ENCODE results near the gene GPX8. TPM values are rescaled to one million over a fixed set of nuclear protein-coding genes. Genes with fewer than 3 reads are reported as not detected.

The GPX8 gene
- total and polyA plus RNA-seq, 4 donors, result 0.68 to 1.2 (median 1.0) TPM

- DNase-seq (ENCODE audit: low spot score), result peak; percentile 76
- peak within 1 kb of the TSS; percentile 37 to 59 (median 57) for H3K4me3 ChIP-seq (ENCODE audit: low read depth in 1 of 3, low read length in 3 of 3)
- H3K27ac ChIP-seq (ENCODE audit: low read depth in 1 of 2, low read length in 2 of 2), result no peak within 1 kb of the TSS
- WGBS, result under 1% methylated on average over 69 of the region's 69 CpGs
- peaks cover 0 to 10% (median 2%) of the 10 kb centered on the region in 4 donors for H3K27me3 ChIP-seq (ENCODE audit: control insufficient read depth in 4 of 4, insufficient read depth in 4 of 4, low read length in 3 of 4)
- H3K9ac ChIP-seq (ENCODE audit: low read depth in 1 of 2, low read length in 2 of 2), result no peak within 1 kb of the TSS
- no peaks in the 10 kb centered on the region for H3K9me3 ChIP-seq (ENCODE audit: control insufficient read depth in 4 of 4, low read length in 3 of 4)
- H3K4me1 ChIP-seq (ENCODE audit: control insufficient read depth in 4 of 4, insufficient read depth in 4 of 4, low read length in 3 of 4), result peaks cover 10 to 32% (median 29%) of the 10 kb centered on the region in 4 donors
- TF ChIP-seq EGR1 (IDR thresholded peaks at IDR 0.05; ENCODE audit: low read depth in 2 of 2), result no peak
- TF ChIP-seq HNF4G (IDR thresholded peaks at IDR 0.05), result no peak
- no peak for TF ChIP-seq RXRA (IDR thresholded peaks at IDR 0.05)
- TF ChIP-seq JUND (IDR thresholded peaks at IDR 0.05), result no peak
- H3K36me3 ChIP-seq (ENCODE audit: control insufficient read depth in 4 of 4, insufficient read depth in 3 of 4, low read depth in 1 of 4, low read length in 3 of 4), result no peaks in the 10 kb centered on the region
Observed at GRCh38 chr5:55172937-55173686, 13.1 kb downstream of the GPX8 start, which contains the start of gene CDC20B. CDC20B (minus strand) TSS chr5:55173177; CDS start chr5:55173000, 177 bp downstream.

- Histone ChIP-seq H3K9ac (ENCODE audit: low read depth in 1 of 2, low read length in 2 of 2) (no peak overlapping the region), H3K4me1 (ENCODE audit: control insufficient read depth in 4 of 4, insufficient read depth in 4 of 4, low read length in 3 of 4) (peaks cover 10 to 32% (median 29%) of the 10 kb centered on the region in 4 donors), H3K36me3 (ENCODE audit: control insufficient read depth in 4 of 4, insufficient read depth in 3 of 4, low read depth in 1 of 4, low read length in 3 of 4) (no peaks in the 10 kb centered on the region), H3K27ac (ENCODE audit: low read depth in 1 of 2, low read length in 2 of 2) (no peak overlapping the region), H3K27me3 (ENCODE audit: control insufficient read depth in 4 of 4, insufficient read depth in 4 of 4, low read length in 3 of 4) (peaks cover 0 to 10% (median 2%) of the 10 kb centered on the region in 4 donors), H3K9me3 (ENCODE audit: control insufficient read depth in 4 of 4, low read length in 3 of 4) (no peaks in the 10 kb centered on the region), H3K4me3 (ENCODE audit: low read depth in 1 of 3, low read length in 3 of 3) (peak overlapping the region in 2 of 3 donors; percentile 57 to 59)
- TF ChIP-seq HNF4G (IDR thresholded peaks at IDR 0.05) (no peak), HNF4A (conservative IDR thresholded peaks at IDR 0.05) (no peak), REST (IDR thresholded peaks at IDR 0.05) (no peak), ATF3 (IDR thresholded peaks at IDR 0.05) (no peak), FOXA1 (IDR thresholded peaks at IDR 0.05) (no peak), EGR1 (IDR thresholded peaks at IDR 0.05; ENCODE audit: low read depth in 2 of 2) (no peak), RAD21 (IDR thresholded peaks at IDR 0.05) (no peak), JUND (IDR thresholded peaks at IDR 0.05) (no peak), GABPA (IDR thresholded peaks at IDR 0.05 in 1 of 2, conservative IDR thresholded peaks at IDR 0.05 in 1 of 2) (no peak), RXRA (IDR thresholded peaks at IDR 0.05) (no peak), CTCF (IDR thresholded peaks at IDR 0.05; ENCODE audit: low read depth, low read length, missing input control) (no peak), FOXA2 (IDR thresholded peaks at IDR 0.05) (no peak), NR2F2 (IDR thresholded peaks at IDR 0.05) (no peak)
- 19% methylated on average over 8 of the region's 8 CpGs for WGBS
- DNase-seq (ENCODE audit: low spot score), result no peak
Observed at GRCh38 chr5:55173687-55174230, 13.8 kb downstream of the GPX8 start.

All from liver (tissue), 9 donors.